WI38 (cell line): ENCODE data around the gene HOXC4.

Source experiments
- H3K4me3 ChIP-seq: 2 replicates; pipeline ENCODE4 v1.5.1; 2011; ENCODE audit warnings: low read depth, mild to moderate bottlenecking, control low read depth, low read length
- TF ChIP-seq, protein P1 (sequence below): IDR thresholded peaks from 2 replicates; pipeline ENCODE4 v1.5.1; 2012; ENCODE audit warnings: low read depth, mild to moderate bottlenecking, control low read depth, low read length

HOXC4 gene

DNA sequence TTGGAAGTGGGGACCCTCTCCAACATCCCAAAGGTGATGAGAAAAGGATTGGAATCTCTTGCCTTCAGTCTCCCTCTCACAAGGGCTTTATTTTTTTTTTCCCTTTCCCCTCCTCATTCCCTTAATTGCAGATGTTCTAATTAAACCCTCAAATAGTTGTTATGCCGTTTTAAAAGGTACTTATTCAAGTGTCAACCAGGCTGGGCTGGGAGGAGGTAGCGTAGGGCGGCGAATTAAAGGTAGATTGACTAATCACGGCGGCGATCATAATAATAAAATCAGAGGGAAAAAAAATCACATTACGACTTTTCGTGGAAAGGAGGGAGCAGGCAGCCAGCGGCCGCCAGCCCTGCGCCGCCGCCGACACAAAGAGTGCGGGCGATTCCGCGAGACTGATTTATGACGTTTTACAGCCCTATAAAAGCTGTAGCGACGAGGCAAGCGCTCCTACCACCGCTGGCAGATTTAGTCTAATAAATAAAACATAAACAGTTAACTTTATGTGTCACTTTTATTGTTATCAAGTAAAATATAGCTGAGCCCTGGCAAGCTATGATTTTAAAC is 1.7 kb upstream of the HOXC4 start:
- TF ChIP-seq, protein P1, sequence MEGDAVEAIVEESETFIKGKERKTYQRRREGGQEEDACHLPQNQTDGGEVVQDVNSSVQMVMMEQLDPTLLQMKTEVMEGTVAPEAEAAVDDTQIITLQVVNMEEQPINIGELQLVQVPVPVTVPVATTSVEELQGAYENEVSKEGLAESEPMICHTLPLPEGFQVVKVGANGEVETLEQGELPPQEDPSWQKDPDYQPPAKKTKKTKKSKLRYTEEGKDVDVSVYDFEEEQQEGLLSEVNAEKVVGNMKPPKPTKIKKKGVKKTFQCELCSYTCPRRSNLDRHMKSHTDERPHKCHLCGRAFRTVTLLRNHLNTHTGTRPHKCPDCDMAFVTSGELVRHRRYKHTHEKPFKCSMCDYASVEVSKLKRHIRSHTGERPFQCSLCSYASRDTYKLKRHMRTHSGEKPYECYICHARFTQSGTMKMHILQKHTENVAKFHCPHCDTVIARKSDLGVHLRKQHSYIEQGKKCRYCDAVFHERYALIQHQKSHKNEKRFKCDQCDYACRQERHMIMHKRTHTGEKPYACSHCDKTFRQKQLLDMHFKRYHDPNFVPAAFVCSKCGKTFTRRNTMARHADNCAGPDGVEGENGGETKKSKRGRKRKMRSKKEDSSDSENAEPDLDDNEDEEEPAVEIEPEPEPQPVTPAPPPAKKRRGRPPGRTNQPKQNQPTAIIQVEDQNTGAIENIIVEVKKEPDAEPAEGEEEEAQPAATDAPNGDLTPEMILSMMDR, result no peak
- no peak overlapping the region for H3K4me3 ChIP-seq

DNA sequence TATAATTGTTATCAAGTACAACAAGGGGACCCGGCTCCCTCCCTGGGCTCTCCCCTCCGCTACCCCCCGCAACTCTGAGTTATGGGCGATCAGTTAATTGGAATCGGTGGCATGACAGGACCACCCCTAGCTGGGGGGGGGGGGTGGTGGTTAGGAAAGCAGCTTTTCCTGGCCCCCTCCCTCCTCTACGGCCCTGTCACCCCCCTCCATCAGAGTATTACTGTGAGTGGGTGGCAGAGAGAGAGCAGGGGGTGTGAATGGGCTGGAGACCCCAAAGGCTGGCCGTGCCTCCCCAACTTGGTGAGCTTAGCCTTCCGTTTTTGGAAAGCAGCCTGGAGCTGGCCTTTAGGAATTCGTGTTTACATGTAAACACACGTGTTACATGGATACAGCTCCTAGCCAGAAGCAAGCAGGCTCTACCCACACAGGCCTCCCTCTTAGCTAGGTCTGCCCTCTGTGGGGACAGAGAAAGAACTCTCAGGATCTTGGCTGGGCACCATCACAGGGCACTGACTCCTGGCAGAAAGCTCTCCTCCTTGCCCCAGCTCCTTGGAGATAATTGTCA is 1.1 kb upstream of the HOXC4 start:
- no peak overlapping the region for H3K4me3 ChIP-seq
- TF ChIP-seq, protein P1, result no peak

DNA sequence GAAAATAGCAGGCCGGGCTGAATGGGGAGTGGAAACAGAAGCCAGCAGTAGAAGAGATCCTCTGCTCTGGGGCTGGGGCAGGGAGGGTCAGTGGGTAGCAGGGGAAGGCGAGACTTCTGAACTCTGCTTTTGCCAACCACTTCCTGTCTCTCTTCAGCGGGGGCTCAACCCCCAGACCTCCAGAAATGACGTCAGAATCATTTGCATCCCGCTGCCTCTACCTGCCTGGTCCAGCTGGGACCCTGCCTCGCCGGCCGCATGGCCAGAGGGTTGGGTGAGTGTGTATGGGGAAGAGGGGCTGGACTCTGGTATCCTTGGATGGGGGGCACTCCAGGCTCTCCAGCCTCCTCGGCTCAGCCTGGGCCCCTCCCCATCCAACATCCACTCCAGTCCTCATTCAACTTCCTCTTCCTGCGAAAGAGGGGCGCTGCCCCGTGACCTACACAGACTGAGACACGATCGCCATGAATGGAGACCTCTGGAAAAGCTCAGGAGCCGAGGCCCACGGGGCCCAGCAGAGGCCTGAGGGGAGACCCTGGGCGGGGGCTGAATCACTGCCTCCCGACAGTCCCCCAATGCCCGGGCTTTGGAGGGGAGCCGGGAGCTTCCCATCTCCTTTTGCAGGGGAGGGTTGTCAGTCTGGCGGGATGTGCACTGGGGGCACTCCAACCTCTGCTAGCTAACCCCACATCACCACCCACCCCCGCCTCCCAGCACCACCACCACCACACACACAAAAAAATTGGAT is 458 bp upstream of the HOXC4 start:
- TF ChIP-seq, protein P1, result no peak
- no peak overlapping the region for H3K4me3 ChIP-seq

DNA sequence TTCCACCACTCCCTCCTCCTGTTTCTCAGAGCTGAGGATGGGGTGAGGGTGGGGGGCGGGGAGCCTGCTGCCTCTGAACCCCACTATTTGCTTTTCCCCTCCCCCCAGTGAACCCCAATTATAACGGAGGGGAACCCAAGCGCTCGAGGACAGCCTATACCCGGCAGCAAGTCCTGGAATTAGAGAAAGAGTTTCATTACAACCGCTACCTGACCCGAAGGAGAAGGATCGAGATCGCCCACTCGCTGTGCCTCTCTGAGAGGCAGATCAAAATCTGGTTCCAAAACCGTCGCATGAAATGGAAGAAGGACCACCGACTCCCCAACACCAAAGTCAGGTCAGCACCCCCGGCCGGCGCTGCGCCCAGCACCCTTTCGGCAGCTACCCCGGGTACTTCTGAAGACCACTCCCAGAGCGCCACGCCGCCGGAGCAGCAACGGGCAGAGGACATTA is 1.1 kb downstream of the HOXC4 start:
- H3K4me3 ChIP-seq, result no peak overlapping the region
- TF ChIP-seq, protein P1, result no peak

DNA sequence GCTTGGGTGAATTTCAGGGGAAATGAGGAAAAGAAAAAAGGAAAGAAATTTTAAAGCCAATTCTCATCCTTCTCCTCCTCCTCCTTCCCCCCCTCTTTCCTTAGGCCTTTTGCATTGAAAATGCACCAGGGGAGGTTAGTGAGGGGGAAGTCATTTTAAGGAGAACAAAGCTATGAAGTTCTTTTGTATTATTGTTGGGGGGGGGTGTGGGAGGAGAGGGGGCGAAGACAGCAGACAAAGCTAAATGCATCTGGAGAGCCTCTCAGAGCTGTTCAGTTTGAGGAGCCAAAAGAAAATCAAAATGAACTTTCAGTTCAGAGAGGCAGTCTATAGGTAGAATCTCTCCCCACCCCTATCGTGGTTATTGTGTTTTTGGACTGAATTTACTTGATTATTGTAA is 1.9 kb downstream of the HOXC4 start:
- H3K4me3 ChIP-seq, result no peak overlapping the region

DNA sequence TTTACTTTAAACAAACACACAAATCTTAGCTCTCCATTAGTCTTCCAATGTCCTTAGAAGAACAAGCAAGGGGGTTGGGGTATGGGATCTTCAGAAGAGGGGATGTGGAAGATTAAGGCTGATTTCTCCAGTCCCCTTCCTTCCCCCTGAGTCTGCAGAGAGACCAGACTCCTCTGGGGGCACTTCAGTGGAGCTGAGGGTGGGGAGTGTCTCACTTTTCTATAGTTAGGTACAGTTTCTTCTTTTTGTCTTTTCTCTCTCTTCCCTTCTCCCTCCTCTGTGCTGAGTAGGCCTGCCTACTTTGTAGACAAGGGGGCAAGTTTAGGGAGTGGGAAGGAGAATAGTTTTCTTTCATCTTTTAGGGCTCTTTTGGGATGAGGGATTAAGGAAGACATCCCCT is 2.5 kb downstream of the HOXC4 start:
- H3K4me3 ChIP-seq, result no peak overlapping the region
- TF ChIP-seq, protein P1, result no peak

More for the DNA sequence above, 1.9 kb downstream of the HOXC4 start:
- TF ChIP-seq, protein P1, result no peak
